Suprapubic skin (tissue), 4 donors: ENCODE data around the gene TAS2R7. TPM values are rescaled to one million over a fixed set of nuclear protein-coding genes. Genes with fewer than 3 reads are reported as not detected.
"Not testable (repeated sequence)": the region's sequence is repeated elsewhere in the genome, so short reads cannot be mapped to it uniquely, and the experiment has no call there.

Experiments
- DNase-seq, 2 donors: peaks; one replicate each; pipeline ENCODE4 v3.0.0-alpha.2; 2019; ENCODE audit warnings: low spot score in 2 of 2
- H3K27ac ChIP-seq: fragments of 200-600 bp; sonication (generic); one replicate; pipeline ENCODE4 v1.5.1; 2019
- H3K27me3 ChIP-seq: fragments of 200-600 bp; sonication (generic); one replicate; pipeline ENCODE4 v1.5.1; 2019
- H3K36me3 ChIP-seq: fragments of 200-600 bp; sonication (generic); one replicate; pipeline ENCODE4 v1.5.1; 2019
- H3K4me1 ChIP-seq: fragments of 200-600 bp; sonication (generic); one replicate; pipeline ENCODE4 v1.5.1; 2019
- H3K4me3 ChIP-seq: fragments of 200-600 bp; sonication (generic); one replicate; pipeline ENCODE4 v1.5.1; 2019; ENCODE audit warnings: mild to moderate bottlenecking
- H3K9me3 ChIP-seq: fragments of 200-600 bp; sonication (generic); one replicate; pipeline ENCODE4 v1.5.1; 2019
- CTCF ChIP-seq, 2 donors: fragments of 200-600 bp in 1 of 2; fragments of 450-650 bp in 1 of 2; sonication (generic) in 1 of 2; IDR thresholded peaks; one replicate each; pipeline ENCODE4 v1.5.1; 2016 to 2019; ENCODE audit warnings: antibody characterized with exemption in 2 of 2, mild to moderate bottlenecking in 1 of 2, moderate library complexity in 1 of 2
- EP300 ChIP-seq: sonication (generic); formaldehyde crosslinking; IDR thresholded peaks from one replicate; pipeline ENCODE4 v1.6.1; 2017; ENCODE audit warnings: antibody characterized with exemption
- POLR2A ChIP-seq, 2 donors: fragments of 450-650 bp; IDR thresholded peaks; one replicate each; pipeline ENCODE4 v1.6.1; 2017; ENCODE audit warnings: antibody characterized with exemption in 2 of 2, mild to moderate bottlenecking in 2 of 2, moderate library complexity in 2 of 2
- POLR2AphosphoS5 ChIP-seq, 3 donors: sonication (generic); formaldehyde crosslinking; IDR thresholded peaks; one replicate each; pipeline ENCODE4 v1.6.1; 2017; ENCODE audit warnings: antibody characterized with exemption in 3 of 3
- WGBS: methylation state at CpG from one replicate; pipeline ENCODE4 v1.1.5; 2018; 5-methylcytosine and 5-hydroxymethylcytosine counted together
- total RNA-seq, 4 donors: library from RNA; depleted of rRNA; stranded (reverse); fragments of >200 nt; gene quantifications; one replicate each; pipeline ENCODE4 v1.1.0, GENCODE V29; 2016

Gene TAS2R7
- total RNA-seq, 4 donors from 2014 or later, result not detected

GRCh38 chr12:10810068-10810467 lies 7.6 kb upstream of the TAS2R7 start, which contains the start of gene TAS2R9:
TAS2R9 (minus strand) TSS chr12:10810168; CDS start chr12:10810075, 93 bp downstream.
- TF ChIP-seq CTCF (IDR thresholded peaks at IDR 0.05), result no peak
- no peak for TF ChIP-seq POLR2AphosphoS5 (IDR thresholded peaks at IDR 0.05)
- TF ChIP-seq EP300, result no peak
- no peak for TF ChIP-seq POLR2A (IDR thresholded peaks at IDR 0.05)

GRCh38 chr12:10807186-10807585 lies 4.8 kb upstream of the TAS2R7 start, which contains the start of gene TAS2R8:
TAS2R8 (minus strand) TSS chr12:10807286; CDS start chr12:10806980, 306 bp downstream.
- no peaks in the 10 kb centered on the region for H3K36me3 ChIP-seq
- WGBS, result 69% methylated on average over 1 of the region's 1 CpG
- no peak within 1 kb of the TSS for H3K27ac ChIP-seq
- no peaks in the 10 kb centered on the region for H3K9me3 ChIP-seq
- TF ChIP-seq CTCF (IDR thresholded peaks at IDR 0.05) (no peak), POLR2AphosphoS5 (IDR thresholded peaks at IDR 0.05) (no peak), POLR2A (IDR thresholded peaks at IDR 0.05) (no peak), EP300 (no peak)
- H3K4me1 ChIP-seq, result no peaks in the 10 kb centered on the region
- DNase-seq, result no peak
- H3K27me3 ChIP-seq, result no peaks in the 10 kb centered on the region
- H3K4me3 ChIP-seq, result no peak within 1 kb of the TSS

More at GRCh38 chr12:10810068-10810467, 7.6 kb upstream of the TAS2R7 start, which contains the start of gene TAS2R9:
- Histone ChIP-seq H3K36me3 (no peaks in the 10 kb centered on the region), H3K27me3 (no peaks in the 10 kb centered on the region), H3K9me3 (no peaks in the 10 kb centered on the region), H3K4me3 (no peak within 1 kb of the TSS), H3K4me1 (no peaks in the 10 kb centered on the region), H3K27ac (no peak within 1 kb of the TSS)
- DNase-seq, result no peak

GRCh38 chr12:10801741-10802140 lies 686 bp downstream of the TAS2R7 start:
- H3K4me1 ChIP-seq, result no peaks in the 10 kb centered on the region
- no peaks in the 10 kb centered on the region for H3K36me3 ChIP-seq
- H3K9me3 ChIP-seq, result no peaks in the 10 kb centered on the region
- DNase-seq, result no peak
- H3K27me3 ChIP-seq, result no peaks in the 10 kb centered on the region
- no peak for TF ChIP-seq POLR2AphosphoS5 (IDR thresholded peaks at IDR 0.05)
- TF ChIP-seq POLR2A (IDR thresholded peaks at IDR 0.05), result no peak
- TF ChIP-seq CTCF (IDR thresholded peaks at IDR 0.05), result no peak
- no peak for TF ChIP-seq EP300
- 55% methylated on average over 5 of the region's 5 CpGs for WGBS
- H3K4me3 ChIP-seq, result no peak overlapping the region
- no peak overlapping the region for H3K27ac ChIP-seq

GRCh38 chr12:10794222-10794621 lies 8.2 kb downstream of the TAS2R7 start:
- 60% methylated on average over 2 of the region's 2 CpGs for WGBS
- no peak for DNase-seq
- Histone ChIP-seq H3K4me1 (no peaks in the 10 kb centered on the region), H3K9me3 (no peaks in the 10 kb centered on the region), H3K36me3 (no peaks in the 10 kb centered on the region), H3K27ac (no peak overlapping the region), H3K27me3 (no peaks in the 10 kb centered on the region), H3K4me3 (no peak overlapping the region)
- no peak for TF ChIP-seq EP300
- no peak for TF ChIP-seq CTCF (IDR thresholded peaks at IDR 0.05)
- TF ChIP-seq POLR2A (IDR thresholded peaks at IDR 0.05), result no peak
- TF ChIP-seq POLR2AphosphoS5 (IDR thresholded peaks at IDR 0.05), result no peak

GRCh38 chr12:10791769-10792168 lies 10.7 kb downstream of the TAS2R7 start:
- not testable (repeated sequence) for DNase-seq, H3K36me3 ChIP-seq, H3K4me3 ChIP-seq, H3K9me3 ChIP-seq, H3K27ac ChIP-seq, H3K4me1 ChIP-seq, H3K27me3 ChIP-seq
- WGBS, result 96% methylated on average over 4 of the region's 4 CpGs

GRCh38 chr12:10783252-10783651 lies 19.2 kb downstream of the TAS2R7 start:
- Histone ChIP-seq H3K9me3 (no peaks in the 10 kb centered on the region), H3K27ac (no peak overlapping the region), H3K27me3 (no peaks in the 10 kb centered on the region), H3K4me1 (no peaks in the 10 kb centered on the region), H3K4me3 (no peak overlapping the region), H3K36me3 (no peaks in the 10 kb centered on the region)
- no peak for DNase-seq
- no peak for TF ChIP-seq POLR2AphosphoS5 (IDR thresholded peaks at IDR 0.05)
- no peak for TF ChIP-seq EP300
- TF ChIP-seq POLR2A (IDR thresholded peaks at IDR 0.05), result no peak
- TF ChIP-seq CTCF (IDR thresholded peaks at IDR 0.05), result no peak
- 60% methylated on average over 5 of the region's 5 CpGs for WGBS
